HG03108 (cell line): ENCODE results near the gene GABBR2.

Experiments used
- ATAC-seq: cut with Tn5 transposase; IDR thresholded peaks from one replicate; pipeline ENCODE4 v1.9.1; 2021; ENCODE audit warnings: moderate library complexity; ENCODE audit not compliant: unreplicated experiment

Gene GABBR2

DNA sequence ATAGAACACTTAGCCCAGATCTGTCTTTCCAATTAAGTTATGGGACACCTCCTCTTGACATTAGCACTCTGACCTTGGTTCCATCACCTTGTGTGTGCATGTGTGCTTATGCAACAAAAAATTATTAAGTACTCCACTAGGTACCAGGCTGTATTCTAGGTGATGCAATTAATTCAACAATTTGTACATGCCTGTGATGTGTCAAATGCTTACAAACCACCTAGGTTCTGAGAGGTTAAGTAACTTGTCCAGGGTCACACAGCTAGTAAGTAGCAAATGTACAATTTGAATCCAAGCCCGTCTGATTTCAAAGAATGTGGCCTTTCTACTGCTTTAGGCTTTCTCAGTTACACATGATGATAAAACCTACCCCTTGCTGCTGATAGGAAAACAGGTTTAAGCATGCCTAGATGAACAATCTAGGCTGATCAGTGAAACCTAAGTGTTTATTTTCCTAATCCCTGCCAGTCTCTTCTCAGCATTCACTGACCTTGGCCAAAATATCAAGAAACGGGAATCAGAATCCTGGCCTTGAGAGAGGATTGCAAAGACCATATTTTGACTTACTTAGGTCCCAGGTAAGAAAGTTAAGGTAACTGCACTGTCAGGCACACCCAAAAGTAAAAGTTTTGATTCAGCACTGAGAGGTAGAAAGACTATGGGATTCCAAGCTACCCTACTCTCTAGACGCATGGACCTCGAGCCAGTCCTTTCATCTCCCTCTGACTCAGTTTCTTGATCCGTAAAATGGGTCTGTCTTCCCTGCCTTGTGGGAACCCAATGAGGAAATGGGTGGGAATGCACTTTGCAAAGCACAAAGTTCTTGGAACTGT, 454.3 kb downstream of the GABBR2 start:
- ATAC-seq: no peak

DNA sequence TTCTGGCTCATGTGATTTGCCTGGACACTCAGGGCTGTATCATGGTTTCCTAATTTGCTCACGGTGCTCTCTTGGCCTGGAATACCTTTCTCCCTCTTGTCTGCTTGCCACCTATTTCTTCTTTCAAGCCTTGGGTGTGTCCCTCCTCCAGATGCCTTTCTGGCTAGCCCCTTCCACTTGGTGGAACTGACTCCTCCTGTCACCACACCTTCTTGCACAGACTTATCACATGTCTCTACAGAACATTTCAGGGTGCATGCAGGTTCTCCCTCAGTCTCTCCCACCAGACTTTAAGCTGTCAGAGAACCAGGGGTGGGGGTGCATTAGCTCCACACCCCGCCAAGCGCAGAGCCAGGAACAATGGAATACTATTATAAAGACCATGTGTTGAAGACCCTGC, 455.2 kb downstream of the GABBR2 start:
- no peak for ATAC-seq

GRCh38 chr9:98251551-98251950, 457.2 kb downstream of the GABBR2 start:
- no peak for ATAC-seq

DNA sequence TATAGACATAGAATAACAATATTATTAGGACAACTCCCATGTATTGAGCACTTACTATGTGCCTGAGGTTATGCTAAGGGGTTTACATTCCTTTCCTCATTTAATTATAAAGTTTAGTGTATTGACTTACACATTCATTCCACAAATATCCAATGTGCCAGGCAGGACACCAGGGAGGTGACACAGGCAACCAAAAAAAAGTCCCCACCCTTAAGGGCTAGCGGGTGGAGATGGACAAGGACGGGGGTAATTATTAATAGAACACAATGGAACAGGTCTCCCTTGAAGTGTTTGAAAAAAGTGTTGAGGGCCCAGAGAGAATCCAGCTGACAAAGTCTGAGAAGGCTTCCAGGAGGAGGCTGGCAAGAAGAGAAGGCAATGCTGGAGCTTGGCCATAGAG, 459.0 kb downstream of the GABBR2 start:
- ATAC-seq: no peak

- ATAC-seq: no peak
These were observed 459.8 kb downstream of the GABBR2 start for GRCh38 chr9:98248737-98249474.

GRCh38 chr9:98247831-98248657, 460.7 kb downstream of the GABBR2 start:
- no peak for ATAC-seq

DNA sequence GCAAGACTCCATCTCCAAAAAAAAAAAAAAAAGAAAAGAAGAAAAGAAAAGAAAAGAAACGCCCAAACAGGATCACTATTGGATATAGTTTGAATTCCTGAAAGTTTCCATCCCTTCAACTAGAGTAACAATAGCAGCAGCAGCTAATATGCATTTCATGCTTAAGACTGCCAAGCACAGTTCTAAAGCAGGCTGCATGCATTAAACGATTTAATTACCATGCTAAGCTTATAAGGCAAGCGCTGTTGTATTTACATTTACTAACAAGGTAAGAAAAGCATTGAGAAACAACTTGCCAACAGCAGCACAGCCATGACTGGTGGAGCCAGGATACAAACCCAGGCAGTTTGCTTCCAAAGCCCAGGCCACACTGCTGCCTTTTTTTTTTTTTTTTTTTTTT, 466.3 kb downstream of the GABBR2 start:
- ATAC-seq: no peak

DNA sequence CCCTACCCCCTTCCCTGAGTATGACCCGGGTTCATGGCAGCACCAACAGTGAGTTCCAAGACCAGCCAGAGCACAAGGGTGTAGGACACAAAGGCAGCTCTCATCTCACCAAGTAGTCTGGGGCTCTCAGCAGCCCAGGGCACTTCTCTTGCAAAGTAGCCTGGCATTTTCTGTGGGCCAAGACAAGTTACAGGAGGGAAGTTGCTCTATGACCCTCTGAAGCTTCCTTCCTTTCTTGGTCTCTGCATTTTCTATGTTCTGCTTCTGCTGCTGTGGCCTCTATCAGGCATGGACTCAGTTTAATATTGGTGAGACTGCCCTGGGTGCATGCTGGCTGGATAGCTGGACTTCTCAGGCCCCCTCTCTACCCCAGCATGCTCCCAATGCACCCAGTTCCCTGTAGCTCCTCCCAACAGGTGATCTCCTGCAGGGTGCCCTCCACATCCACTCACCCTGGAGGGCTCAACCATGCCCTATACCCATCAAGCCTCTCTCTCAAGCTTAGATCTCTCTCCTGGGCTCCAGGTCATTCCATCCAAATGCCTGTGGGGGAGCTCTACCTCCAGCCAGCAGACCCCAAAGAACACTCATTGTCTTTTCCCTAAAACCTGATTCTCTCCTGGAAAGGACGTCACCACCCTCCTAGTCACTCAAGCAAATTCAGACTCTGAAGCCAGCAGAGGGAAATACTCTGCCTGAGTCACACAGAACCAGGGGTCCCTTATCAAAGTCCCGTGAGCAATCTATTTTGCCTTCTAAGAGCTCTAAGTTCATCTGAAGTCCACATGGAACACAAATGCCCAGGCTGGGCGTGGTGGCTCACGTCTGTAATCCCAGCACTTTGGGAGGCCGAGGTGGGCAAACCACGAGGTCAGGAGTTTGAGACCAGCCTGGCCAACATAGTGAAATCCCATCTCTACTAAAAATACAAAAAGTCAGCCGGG, 467.1 kb downstream of the GABBR2 start:
- ATAC-seq: no peak

DNA sequence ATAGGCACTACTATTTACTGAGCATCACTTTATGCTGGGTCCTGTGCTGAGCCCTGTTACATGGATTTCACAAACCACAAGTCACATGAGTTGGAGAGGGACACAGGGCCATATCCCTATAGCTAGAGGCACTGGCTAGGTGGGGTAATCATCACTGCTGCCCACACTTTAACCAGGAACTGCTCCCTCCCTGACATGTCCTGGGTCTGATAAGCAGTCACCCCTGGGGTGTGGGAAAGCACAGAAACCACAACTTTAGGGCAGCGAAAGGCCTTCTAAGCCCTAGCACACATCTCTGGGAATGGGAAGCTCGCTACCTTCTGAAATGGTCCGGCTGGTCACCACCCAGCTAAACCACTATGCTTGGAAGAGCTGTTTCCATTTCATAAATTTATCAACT, 468.3 kb downstream of the GABBR2 start:
- ATAC-seq: no peak
